ENCODE data around the gene TUBE1.
A peak's percentile ranks its signal among the peaks of the same experiment; 100 is the strongest.

Gene TUBE1

DNA sequence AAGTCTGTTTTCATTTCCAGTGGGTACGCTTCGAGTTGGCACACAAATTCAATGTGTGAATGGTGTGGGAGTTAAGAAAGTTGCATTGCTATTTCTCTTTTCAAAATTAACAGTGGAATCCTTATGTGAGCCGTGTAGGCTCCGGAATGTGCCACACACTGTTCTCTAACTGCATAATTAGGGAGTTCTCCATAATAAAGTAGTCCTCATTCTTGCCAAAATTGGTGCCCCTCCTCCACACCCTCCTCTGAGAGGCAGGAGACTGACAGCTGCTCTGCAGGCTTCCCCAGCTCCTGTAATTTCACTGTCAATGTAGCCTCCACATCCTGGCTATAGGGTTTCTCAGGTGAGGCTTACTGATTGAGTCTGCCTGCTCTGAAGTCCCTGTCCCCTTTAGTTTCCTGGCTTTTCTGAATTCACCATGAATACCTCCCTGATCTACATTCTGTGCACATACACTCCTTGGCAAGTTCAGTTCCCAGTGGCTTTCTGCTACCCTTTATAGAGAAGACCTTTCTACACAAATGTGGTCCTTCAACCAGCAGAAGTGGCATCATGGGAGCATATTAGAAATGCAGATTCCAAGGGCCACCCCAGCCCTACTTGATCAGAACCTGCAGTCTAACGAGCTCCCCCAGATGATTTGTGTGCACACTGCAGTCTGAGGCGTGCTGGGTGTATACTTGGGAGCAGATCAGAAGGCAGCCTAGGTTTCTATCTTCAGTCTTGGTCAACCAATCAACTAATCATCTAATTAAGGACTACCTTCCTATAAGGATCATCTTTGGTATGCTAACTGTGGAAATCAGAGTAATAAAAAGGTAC lies 53.3 kb downstream of the TUBE1 start:
- DNase-seq: no peak

DNA sequence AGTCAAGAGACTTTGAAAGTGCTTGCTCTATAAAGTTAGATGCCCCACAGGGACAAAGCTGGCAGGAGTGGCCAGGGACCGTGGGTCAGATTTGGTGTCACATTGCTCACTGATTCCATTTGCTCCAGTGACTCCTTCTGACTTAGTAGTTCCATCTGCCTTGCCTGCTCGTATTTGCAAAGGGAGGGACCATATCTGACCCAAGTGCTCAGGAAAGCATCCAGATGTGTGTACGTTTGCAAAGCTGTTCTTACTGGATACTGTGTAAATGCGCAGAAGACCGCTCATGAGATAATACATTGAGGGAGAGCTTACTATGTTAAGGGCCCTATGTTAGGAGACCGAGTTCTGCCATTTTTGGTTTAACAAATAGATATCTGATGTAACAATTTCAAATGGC lies 54.6 kb downstream of the TUBE1 start:
- no peak for DNase-seq

- no peak for DNase-seq
These were observed 55.3 kb downstream of the TUBE1 start for GRCh38 chr6:112031960-112032359.

- no peak for DNase-seq
These were observed 56.2 kb downstream of the TUBE1 start for GRCh38 chr6:112030961-112031660.

GRCh38 chr6:112030206-112030960 lies 56.9 kb downstream of the TUBE1 start:
- no peak for DNase-seq

GRCh38 chr6:112029045-112029822 lies 58.0 kb downstream of the TUBE1 start:
- peak; percentile 65 to 74 for DNase-seq

DNA sequence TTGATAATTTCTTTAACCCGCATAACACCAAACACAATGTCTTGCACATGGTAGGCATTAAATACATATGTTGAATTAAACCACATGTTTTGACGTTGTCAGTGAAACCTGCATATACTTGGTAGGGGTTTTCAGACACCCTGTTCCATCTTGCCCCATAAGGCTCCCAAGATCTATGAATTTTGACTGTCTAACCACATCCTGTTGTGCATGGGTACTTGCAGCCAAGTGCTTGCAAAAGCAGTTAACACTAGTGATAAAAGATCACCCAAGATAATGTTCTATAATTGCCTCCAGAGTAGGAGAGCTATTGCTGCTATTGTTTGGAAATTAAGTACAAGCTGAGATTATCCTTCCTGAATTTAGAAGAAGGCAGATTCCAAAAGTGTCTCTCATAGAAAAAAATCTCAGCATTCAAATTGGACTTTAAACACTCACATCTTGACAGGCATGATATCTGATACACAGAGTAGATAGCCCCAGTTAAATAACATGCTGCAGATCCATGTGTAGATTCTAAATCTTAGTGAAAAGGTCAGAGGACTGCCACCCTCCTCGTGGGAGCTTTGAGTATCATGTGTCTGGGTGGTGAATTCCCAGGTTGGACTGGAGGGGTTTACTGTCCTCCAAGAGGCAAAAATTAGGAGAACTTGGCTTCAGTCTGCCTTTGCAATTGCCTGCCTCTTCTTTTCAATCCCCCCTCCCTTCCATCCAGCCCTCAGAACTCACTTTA lies 59.2 kb downstream of the TUBE1 start:
- peak; percentile 34 to 36 for DNase-seq

GRCh38 chr6:112026933-112027332 lies 60.3 kb downstream of the TUBE1 start:
- DNase-seq: no peak

GRCh38 chr6:112024464-112024863 lies 62.8 kb downstream of the TUBE1 start:
- DNase-seq: no peak

DNA sequence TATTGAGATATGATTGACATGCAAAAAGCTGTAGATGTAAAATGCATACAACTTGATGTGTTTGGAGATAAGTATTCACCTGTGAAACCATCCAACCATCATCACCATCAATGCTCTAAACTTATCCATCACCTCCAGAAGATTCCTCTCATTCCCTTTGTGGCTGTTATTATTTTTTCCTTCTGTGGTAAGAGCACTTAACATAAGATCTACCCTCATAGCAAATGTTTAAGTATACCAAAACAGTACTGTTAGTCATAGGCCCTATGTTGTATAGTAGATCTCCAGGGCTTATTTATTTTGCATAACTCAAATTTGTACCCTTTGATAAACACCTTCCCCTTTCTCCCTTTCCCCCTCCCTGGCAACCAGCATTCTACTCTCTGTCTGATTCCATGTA lies 64.5 kb downstream of the TUBE1 start:
- DNase-seq: no peak

DNA sequence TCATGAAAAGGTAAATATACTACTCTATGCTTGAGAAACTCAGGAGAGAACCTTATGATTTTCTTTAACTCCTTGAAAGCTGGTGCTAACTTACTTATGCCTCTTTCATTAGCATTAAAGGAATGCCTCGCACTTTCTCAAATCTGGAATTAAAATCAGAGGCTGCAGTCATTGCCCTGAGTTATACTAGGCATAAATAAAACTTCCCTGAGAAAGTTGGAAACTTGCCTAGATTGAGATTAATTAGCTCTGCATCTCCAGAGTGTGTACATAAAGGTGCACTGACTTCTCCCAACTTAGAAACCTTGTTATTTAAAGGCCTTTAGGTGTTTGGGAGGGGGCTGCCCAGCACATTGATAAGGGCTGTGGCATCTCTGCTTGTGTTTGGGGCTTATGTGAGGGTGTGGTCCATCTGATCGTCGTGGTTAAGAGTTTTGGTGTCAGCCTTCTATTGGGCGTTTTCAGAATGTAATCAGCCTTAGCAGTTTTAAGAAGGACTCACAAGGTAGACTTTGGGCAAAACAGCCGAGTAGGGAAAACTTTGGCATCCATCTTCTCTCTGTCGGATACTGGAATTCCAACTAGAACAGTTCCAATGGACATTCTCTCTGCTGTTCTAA lies 65.5 kb downstream of the TUBE1 start:
- no peak for DNase-seq
